OCI-LY1 (cell line): ENCODE results near the gene MPP2.

Experiments
- H2AFZ ChIP-seq: fragments of 200-600 bp; sonication (generic), shearing (Covaris generic); 2 replicates; pipeline ENCODE4 v1.6.0; 2014; ENCODE audit warnings: antibody characterized with exemption, mild to moderate bottlenecking, low read length
- H3F3A ChIP-seq: fragments of 200-600 bp; sonication (generic), shearing (Covaris generic); 2 replicates; pipeline ENCODE4 v1.6.0; 2014; ENCODE audit warnings: mild to moderate bottlenecking, antibody characterized with exemption, low read length, moderate library complexity; ENCODE audit not compliant: insufficient read depth
- H3K27ac ChIP-seq: fragments of 200-600 bp; sonication (generic); 2 replicates; pipeline ENCODE4 v1.5.1; 2014; ENCODE audit warnings: low read length, mixed run types, mild to moderate bottlenecking, low read depth; ENCODE audit not compliant: poor library complexity, severe bottlenecking
- H3K27me3 ChIP-seq: fragments of 200-600 bp; sonication (generic); 2 replicates; pipeline ENCODE4 v1.6.0; 2014; ENCODE audit warnings: antibody characterized with exemption, mild to moderate bottlenecking, low read length, moderate library complexity; ENCODE audit not compliant: insufficient read depth
- H3K36me3 ChIP-seq: fragments of 200-600 bp; sonication (generic); 2 replicates; pipeline ENCODE4 v1.6.1; 2014; ENCODE audit warnings: mild to moderate bottlenecking, antibody characterized with exemption, low read length, moderate library complexity, mixed read lengths; ENCODE audit not compliant: insufficient read depth
- H3K4me1 ChIP-seq: fragments of 200-600 bp; sonication (generic); 2 replicates; pipeline ENCODE4 v1.5.1; 2014; ENCODE audit warnings: mild to moderate bottlenecking, low read length, moderate library complexity; ENCODE audit not compliant: insufficient read depth, severe bottlenecking
- H3K4me2 ChIP-seq: fragments of 200-600 bp; sonication (generic), shearing (Covaris generic); 2 replicates; pipeline ENCODE4 v1.6.1; 2014; ENCODE audit warnings: low read length
- H3K4me3 ChIP-seq: fragments of 200-600 bp; sonication (generic); 2 replicates; pipeline ENCODE4 v1.5.1; 2014; ENCODE audit warnings: low read length, low read depth, mild to moderate bottlenecking, mixed read lengths; ENCODE audit not compliant: poor library complexity, severe bottlenecking
- H3K79me2 ChIP-seq: fragments of 200-600 bp; shearing (Covaris generic); 2 replicates; pipeline ENCODE4 v1.6.1; 2016; ENCODE audit warnings: mixed run types, low read length, mixed read lengths; ENCODE audit not compliant: insufficient read depth
- H3K9ac ChIP-seq: fragments of 200-600 bp; sonication (generic), shearing (Covaris generic); 2 replicates; pipeline ENCODE4 v1.6.1; 2014; ENCODE audit warnings: mild to moderate bottlenecking, low read length, mixed read lengths
- H3K9me2 ChIP-seq: fragments of 200-600 bp; sonication (generic), shearing (Covaris generic); 2 replicates; pipeline ENCODE4 v1.6.1; 2014; ENCODE audit warnings: low read depth, mild to moderate bottlenecking, low read length, mixed read lengths
- H3K9me3 ChIP-seq: fragments of 200-600 bp; shearing (Covaris generic); 2 replicates; pipeline ENCODE4 v1.6.1; 2014; ENCODE audit warnings: low read length, mixed read lengths
- H4K20me1 ChIP-seq: fragments of 200-600 bp; sonication (generic), shearing (Covaris generic); 2 replicates; pipeline ENCODE4 v1.6.0; 2016; ENCODE audit warnings: mild to moderate bottlenecking, low read length; ENCODE audit not compliant: insufficient read depth
- EZH2 ChIP-seq: fragments of 200-600 bp; sonication (generic), shearing (Covaris generic); IDR thresholded peaks from 2 replicates; pipeline ENCODE4 v1.8.0; 2017; ENCODE audit warnings: borderline replicate concordance, mixed run types, mild to moderate bottlenecking, antibody characterized with exemption, low read length, moderate library complexity, mixed read lengths
- TF ChIP-seq, protein P1 (sequence below): fragments of 200-600 bp; sonication (generic), shearing (Covaris generic); IDR thresholded peaks from 2 replicates; pipeline ENCODE4 v1.5.1; 2017; ENCODE audit warnings: mild to moderate bottlenecking, antibody characterized with exemption, low read length, moderate library complexity, mixed read lengths

The MPP2 gene

DNA sequence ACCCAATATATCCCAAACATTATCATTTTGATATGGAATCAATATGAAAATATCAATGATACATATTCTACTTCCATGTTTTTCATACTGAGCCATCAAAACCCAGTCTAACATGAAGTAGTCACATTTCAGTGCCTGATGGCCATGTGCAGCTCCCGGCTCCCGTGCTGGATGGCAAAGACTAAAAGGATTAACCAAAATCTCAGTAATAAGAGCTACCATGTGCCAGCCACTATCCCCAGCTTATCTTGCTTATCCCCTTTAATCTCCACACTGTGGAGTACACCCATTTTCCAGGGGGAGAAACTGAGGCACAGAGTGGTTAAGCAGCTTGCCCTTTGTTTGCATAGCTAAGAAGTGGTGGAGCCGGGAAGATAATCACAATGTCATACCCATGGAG, 51.2 kb downstream of the MPP2 start:
- H2AFZ ChIP-seq, result no peak overlapping the region
- H3K9ac ChIP-seq, result no peak overlapping the region
- no peaks in the 10 kb centered on the region for H3K9me3 ChIP-seq
- H3K27me3 ChIP-seq, result peaks cover 12% of the 10 kb centered on the region
- no peak overlapping the region for H3K4me2 ChIP-seq
- H4K20me1 ChIP-seq, result no peaks in the 10 kb centered on the region
- no peaks in the 10 kb centered on the region for H3F3A ChIP-seq
- H3K27ac ChIP-seq, result no peak overlapping the region
- TF ChIP-seq, protein P1, sequence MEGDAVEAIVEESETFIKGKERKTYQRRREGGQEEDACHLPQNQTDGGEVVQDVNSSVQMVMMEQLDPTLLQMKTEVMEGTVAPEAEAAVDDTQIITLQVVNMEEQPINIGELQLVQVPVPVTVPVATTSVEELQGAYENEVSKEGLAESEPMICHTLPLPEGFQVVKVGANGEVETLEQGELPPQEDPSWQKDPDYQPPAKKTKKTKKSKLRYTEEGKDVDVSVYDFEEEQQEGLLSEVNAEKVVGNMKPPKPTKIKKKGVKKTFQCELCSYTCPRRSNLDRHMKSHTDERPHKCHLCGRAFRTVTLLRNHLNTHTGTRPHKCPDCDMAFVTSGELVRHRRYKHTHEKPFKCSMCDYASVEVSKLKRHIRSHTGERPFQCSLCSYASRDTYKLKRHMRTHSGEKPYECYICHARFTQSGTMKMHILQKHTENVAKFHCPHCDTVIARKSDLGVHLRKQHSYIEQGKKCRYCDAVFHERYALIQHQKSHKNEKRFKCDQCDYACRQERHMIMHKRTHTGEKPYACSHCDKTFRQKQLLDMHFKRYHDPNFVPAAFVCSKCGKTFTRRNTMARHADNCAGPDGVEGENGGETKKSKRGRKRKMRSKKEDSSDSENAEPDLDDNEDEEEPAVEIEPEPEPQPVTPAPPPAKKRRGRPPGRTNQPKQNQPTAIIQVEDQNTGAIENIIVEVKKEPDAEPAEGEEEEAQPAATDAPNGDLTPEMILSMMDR, result no peak
- TF ChIP-seq EZH2, result no peak
- H3K79me2 ChIP-seq, result no peaks in the 10 kb centered on the region
- H3K4me3 ChIP-seq, result no peak overlapping the region
- no peaks in the 10 kb centered on the region for H3K4me1 ChIP-seq
- no peaks in the 10 kb centered on the region for H3K36me3 ChIP-seq
- H3K9me2 ChIP-seq, result no peaks in the 10 kb centered on the region

DNA sequence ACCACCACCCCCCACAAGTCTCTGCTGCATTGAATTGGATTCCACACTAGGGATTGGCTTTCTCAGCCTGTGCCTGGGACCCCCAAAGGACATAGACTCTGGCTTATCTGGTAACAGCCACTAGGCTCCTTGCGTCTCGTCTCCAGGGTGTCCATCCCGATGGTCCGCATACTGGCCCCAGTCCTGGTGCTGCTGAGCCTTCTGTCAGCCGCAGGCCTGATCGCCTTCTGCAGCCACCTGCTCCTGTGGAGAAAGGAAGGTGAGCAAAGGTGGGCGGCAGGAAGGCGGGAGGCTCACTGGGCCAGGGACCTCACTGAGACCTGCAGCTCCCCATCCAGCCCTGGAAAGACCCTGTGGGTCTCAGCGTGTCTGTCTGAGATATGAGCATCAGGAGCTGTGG, 52.3 kb downstream of the MPP2 start:
- Histone ChIP-seq H3K4me2 (no peak overlapping the region), H3K4me1 (no peaks in the 10 kb centered on the region), H3F3A (no peaks in the 10 kb centered on the region), H2AFZ (no peak overlapping the region), H3K9me3 (no peaks in the 10 kb centered on the region), H3K9me2 (no peaks in the 10 kb centered on the region), H3K27ac (no peak overlapping the region), H3K27me3 (peaks cover 12% of the 10 kb centered on the region), H3K9ac (no peak overlapping the region), H4K20me1 (no peaks in the 10 kb centered on the region), H3K4me3 (no peak overlapping the region), H3K36me3 (no peaks in the 10 kb centered on the region), H3K79me2 (no peaks in the 10 kb centered on the region)
- TF ChIP-seq EZH2, result no peak
- TF ChIP-seq, protein P1, result no peak

DNA sequence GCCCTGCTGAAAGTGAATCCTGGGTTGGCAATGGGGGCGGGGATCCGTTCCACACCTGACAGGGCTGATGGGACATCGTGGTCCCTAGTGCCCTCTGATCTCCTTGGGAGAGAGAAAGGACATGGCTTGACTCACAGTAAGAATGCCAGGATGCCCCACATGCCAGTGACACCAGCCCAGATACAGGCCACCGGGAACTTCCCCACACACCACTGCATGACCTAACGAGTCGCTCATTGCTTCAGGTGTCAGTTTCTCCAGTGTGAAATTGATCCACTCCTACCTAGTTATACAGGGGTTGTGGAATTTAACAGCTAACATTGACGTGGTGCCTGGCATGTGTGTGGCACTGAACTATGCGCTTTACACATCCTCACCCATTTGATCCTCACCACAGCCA, 52.8 kb downstream of the MPP2 start:
- Histone ChIP-seq H3K79me2 (no peaks in the 10 kb centered on the region), H3K27ac (no peak overlapping the region), H4K20me1 (no peaks in the 10 kb centered on the region), H3K4me1 (no peaks in the 10 kb centered on the region), H3K27me3 (peaks cover 12% of the 10 kb centered on the region), H3K9ac (no peak overlapping the region), H3K9me3 (no peaks in the 10 kb centered on the region), H3K36me3 (no peaks in the 10 kb centered on the region), H3K4me3 (no peak overlapping the region), H3K9me2 (no peaks in the 10 kb centered on the region), H3F3A (no peaks in the 10 kb centered on the region), H3K4me2 (no peak overlapping the region), H2AFZ (no peak overlapping the region)
- TF ChIP-seq EZH2, result no peak
- TF ChIP-seq, protein P1, result no peak
